Epithelial cell of esophagus (primary cell): ENCODE results near the gene ZDHHC3.

Experiments
- DNase-seq: peaks from one replicate; pipeline ENCODE4 v3.0.0; 2010; ENCODE audit warnings: low read depth
- H3K4me3 ChIP-seq: 2 replicates; pipeline ENCODE4 v1.5.1; 2011; ENCODE audit warnings: mild to moderate bottlenecking, low read length, control low read depth
- TF ChIP-seq, protein P1 (sequence below): IDR thresholded peaks from 2 replicates; pipeline ENCODE4 v1.5.1; 2011; ENCODE audit warnings: low read depth, mild to moderate bottlenecking, low read length, control low read depth, inconsistent platforms; ENCODE audit not compliant: insufficient read depth; ENCODE audit errors: missing control alignments

The ZDHHC3 gene

GRCh38 chr3:44890852-44891251, 85.1 kb downstream of the ZDHHC3 start:
- TF ChIP-seq, protein P1, sequence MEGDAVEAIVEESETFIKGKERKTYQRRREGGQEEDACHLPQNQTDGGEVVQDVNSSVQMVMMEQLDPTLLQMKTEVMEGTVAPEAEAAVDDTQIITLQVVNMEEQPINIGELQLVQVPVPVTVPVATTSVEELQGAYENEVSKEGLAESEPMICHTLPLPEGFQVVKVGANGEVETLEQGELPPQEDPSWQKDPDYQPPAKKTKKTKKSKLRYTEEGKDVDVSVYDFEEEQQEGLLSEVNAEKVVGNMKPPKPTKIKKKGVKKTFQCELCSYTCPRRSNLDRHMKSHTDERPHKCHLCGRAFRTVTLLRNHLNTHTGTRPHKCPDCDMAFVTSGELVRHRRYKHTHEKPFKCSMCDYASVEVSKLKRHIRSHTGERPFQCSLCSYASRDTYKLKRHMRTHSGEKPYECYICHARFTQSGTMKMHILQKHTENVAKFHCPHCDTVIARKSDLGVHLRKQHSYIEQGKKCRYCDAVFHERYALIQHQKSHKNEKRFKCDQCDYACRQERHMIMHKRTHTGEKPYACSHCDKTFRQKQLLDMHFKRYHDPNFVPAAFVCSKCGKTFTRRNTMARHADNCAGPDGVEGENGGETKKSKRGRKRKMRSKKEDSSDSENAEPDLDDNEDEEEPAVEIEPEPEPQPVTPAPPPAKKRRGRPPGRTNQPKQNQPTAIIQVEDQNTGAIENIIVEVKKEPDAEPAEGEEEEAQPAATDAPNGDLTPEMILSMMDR = no peak
- no peak for DNase-seq
- H3K4me3 ChIP-seq = no peak overlapping the region

- no peak for DNase-seq
- TF ChIP-seq, protein P1 = no peak
- no peak overlapping the region for H3K4me3 ChIP-seq
These were observed 85.7 kb downstream of the ZDHHC3 start for GRCh38 chr3:44890258-44890657.

GRCh38 chr3:44887101-44887500, 88.9 kb downstream of the ZDHHC3 start:
- no peak overlapping the region for H3K4me3 ChIP-seq
- DNase-seq = peak; percentile 57
- TF ChIP-seq, protein P1 = no peak

GRCh38 chr3:44886561-44886960, 89.4 kb downstream of the ZDHHC3 start:
- TF ChIP-seq, protein P1 = no peak
- no peak overlapping the region for H3K4me3 ChIP-seq
- DNase-seq = peak; percentile 97

DNA sequence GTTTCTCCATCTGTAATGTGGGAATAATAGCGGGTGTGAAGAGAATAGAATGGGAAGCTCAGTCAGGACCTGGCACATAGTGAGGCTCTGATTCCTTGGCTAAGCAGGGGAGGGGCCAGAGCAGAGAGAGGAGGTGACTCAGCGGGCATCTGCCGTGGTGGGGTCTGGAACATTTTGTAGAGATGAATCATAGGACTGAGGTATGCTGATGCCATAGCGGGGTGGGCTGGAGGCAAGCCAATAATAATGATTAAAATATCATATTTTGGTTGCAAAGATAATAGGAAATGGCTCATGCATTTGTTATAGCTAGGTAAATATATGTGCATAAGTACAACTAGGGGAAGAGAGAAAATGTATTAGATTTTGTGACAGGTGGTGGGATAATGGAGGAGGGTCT, 90.4 kb downstream of the ZDHHC3 start:
- no peak overlapping the region for H3K4me3 ChIP-seq
- DNase-seq = peak; percentile 97
- TF ChIP-seq, protein P1 = no peak

DNA sequence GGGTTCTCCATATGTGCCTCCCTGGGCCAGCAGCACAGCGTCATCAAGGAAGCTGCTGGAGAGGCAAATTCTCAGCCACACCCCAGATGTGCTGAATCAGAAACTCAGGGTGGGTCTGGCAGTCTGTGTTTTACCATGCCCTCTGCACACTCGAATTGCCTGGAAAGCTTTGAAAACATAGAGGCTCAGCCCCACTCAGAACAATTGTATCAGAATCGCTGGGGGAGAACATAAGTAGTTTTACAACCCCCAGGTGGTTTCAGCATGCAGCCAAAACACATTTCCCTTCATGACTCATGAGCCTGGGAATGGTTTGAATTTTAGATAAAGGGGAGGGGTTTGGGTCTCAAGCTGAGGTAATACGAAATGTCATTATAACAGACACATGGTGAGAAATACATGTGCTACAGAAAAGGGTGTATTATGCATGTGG, 92.0 kb downstream of the ZDHHC3 start:
- TF ChIP-seq, protein P1 = no peak
- DNase-seq = peak; percentile 93
- H3K4me3 ChIP-seq = no peak overlapping the region

- DNase-seq = peak; percentile 80
- TF ChIP-seq, protein P1 = no peak
- H3K4me3 ChIP-seq = no peak overlapping the region
These were observed 92.6 kb downstream of the ZDHHC3 start for GRCh38 chr3:44883213-44883955.
